Muscle layer of colon (tissue), 2 donors: ENCODE results near the gene FSTL4.

ENCODE experiments used
- H3K27ac ChIP-seq: one replicate; pipeline ENCODE4 v1.7.0; 2013; ENCODE audit warnings: low read depth, mild to moderate bottlenecking, low read length, moderate library complexity
- H3K27me3 ChIP-seq, 2 donors: one replicate each; pipeline ENCODE4 v1.7.0; 2013; ENCODE audit warnings: low read length in 2 of 2, mild to moderate bottlenecking in 2 of 2; ENCODE audit not compliant: insufficient read depth in 2 of 2, control insufficient read depth in 1 of 2
- H3K36me3 ChIP-seq: one replicate; pipeline ENCODE4 v1.7.0; 2013; ENCODE audit warnings: mild to moderate bottlenecking, low read length; ENCODE audit not compliant: insufficient read depth
- H3K4me1 ChIP-seq: one replicate; pipeline ENCODE4 v1.7.0; 2013; ENCODE audit warnings: mild to moderate bottlenecking, low read length; ENCODE audit not compliant: insufficient read depth
- H3K4me3 ChIP-seq, 2 donors: one replicate each; pipeline ENCODE4 v1.7.0; 2013; ENCODE audit warnings: low read length in 2 of 2, low read depth in 1 of 2, mild to moderate bottlenecking in 1 of 2, moderate library complexity in 1 of 2
- H3K9ac ChIP-seq: one replicate; pipeline ENCODE4 v1.7.0; 2013; ENCODE audit warnings: low read length
- H3K9me3 ChIP-seq: one replicate; pipeline ENCODE4 v1.7.0; 2013; ENCODE audit warnings: mild to moderate bottlenecking, low read length
- donor health status: abdominal sarcoma.
- donor health status: Adenocarcinoma of cecum.

Gene FSTL4

DNA sequence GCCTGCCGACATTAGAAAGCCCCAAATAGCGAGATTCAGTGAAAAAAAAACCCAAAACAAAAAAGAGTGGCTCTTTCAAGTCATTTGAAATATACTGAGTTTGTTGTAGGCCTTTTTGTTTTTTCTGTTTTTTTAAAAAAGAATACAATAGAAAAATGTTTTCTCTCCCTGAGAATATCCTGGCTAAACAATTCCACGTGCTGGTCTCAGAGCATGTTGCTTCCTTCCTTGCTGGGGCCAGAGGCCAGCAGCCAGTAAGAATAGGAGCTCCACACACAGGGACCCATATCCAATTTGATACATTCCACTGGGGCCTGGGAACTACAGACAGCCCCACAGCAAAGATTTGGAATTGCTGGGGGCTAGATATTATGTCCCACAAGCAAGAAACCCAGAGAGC lies 369.1 kb downstream of the FSTL4 start:
- Histone ChIP-seq H3K9ac (no peak overlapping the region), H3K4me3 (no peak overlapping the region), H3K27me3 (no peaks in the 10 kb centered on the region), H3K36me3 (no peaks in the 10 kb centered on the region), H3K4me1 (no peaks in the 10 kb centered on the region), H3K27ac (no peak overlapping the region), H3K9me3 (no peaks in the 10 kb centered on the region)

DNA sequence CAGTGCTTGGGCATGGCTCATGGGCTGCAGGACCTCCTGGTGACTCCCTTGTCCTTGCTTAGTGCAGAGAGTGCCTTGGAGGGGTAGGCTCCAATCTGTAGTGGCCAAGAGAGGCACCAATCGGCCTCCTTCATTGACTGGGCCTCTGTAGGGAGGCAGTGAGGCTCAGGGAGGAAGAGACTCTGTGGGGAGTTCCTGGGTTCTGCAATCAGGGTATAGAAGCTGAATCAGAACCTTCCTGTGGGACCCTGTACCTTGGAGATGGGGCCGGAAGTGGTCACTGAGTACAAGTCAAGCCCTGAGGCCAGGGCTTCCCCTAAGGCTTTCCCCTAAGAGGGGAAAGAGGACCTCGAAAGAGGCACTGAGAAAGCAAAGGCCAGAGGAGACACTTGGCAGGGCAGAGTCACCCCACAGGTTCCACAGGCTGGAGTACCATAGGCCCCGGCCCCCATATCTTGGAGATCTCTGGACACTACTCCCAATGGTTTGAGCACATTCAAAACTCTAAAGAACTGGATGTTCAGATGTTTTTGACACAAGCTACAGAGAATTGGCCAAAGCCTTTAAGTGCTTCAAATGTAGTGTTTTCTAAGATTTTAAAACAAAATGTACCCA lies 370.0 kb downstream of the FSTL4 start:
- Histone ChIP-seq H3K4me1 (no peaks in the 10 kb centered on the region), H3K27ac (no peak overlapping the region), H3K4me3 (no peak overlapping the region), H3K9me3 (no peaks in the 10 kb centered on the region), H3K27me3 (no peaks in the 10 kb centered on the region), H3K36me3 (no peaks in the 10 kb centered on the region), H3K9ac (no peak overlapping the region)

GRCh38 chr5:133241179-133242092 lies 370.9 kb downstream of the FSTL4 start:
- H3K9me3 ChIP-seq: no peaks in the 10 kb centered on the region
- no peak overlapping the region for H3K9ac ChIP-seq
- no peaks in the 10 kb centered on the region for H3K4me1 ChIP-seq

DNA sequence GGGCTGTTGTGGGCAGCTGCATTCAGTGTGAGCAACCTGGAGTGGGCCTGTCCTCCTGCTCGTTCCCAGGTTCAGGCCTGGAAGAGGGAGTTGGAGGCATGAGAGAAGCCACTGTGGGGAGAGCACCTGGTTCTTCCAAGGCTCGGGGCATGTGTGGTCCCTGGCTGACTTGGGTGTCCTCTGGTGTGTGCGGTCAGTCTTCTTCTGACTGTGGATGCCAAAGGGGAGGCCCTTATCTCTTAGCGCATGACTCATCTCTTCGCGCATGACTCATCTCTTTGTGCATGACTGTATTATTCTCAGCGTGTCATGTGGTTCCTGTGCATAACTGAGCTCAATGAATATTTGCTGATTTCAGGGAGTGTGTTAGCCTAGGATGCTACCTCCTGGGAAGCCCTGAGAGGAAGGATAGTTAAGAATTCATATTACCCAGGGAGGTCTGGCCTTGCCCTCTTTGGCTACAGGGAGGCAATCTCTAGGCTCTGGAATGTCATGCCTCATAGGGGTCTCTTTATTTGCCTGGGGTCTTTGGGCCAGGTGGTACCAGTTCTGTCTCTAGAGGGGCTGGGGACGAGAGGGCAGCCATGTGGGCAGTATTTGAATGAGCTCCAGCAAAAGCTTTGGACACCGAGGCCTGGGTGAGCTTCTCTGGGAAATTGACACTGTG lies 371.8 kb downstream of the FSTL4 start:
- H3K4me3 ChIP-seq: no peak overlapping the region
- H3K27me3 ChIP-seq: no peaks in the 10 kb centered on the region
- H3K9me3 ChIP-seq: no peaks in the 10 kb centered on the region
- no peaks in the 10 kb centered on the region for H3K4me1 ChIP-seq
- no peak overlapping the region for H3K27ac ChIP-seq
- no peaks in the 10 kb centered on the region for H3K36me3 ChIP-seq
- no peak overlapping the region for H3K9ac ChIP-seq

More at GRCh38 chr5:133241179-133242092, 370.9 kb downstream of the FSTL4 start:
- Histone ChIP-seq H3K36me3 (no peaks in the 10 kb centered on the region), H3K27ac (no peak overlapping the region), H3K27me3 (no peaks in the 10 kb centered on the region), H3K4me3 (no peak overlapping the region)

DNA sequence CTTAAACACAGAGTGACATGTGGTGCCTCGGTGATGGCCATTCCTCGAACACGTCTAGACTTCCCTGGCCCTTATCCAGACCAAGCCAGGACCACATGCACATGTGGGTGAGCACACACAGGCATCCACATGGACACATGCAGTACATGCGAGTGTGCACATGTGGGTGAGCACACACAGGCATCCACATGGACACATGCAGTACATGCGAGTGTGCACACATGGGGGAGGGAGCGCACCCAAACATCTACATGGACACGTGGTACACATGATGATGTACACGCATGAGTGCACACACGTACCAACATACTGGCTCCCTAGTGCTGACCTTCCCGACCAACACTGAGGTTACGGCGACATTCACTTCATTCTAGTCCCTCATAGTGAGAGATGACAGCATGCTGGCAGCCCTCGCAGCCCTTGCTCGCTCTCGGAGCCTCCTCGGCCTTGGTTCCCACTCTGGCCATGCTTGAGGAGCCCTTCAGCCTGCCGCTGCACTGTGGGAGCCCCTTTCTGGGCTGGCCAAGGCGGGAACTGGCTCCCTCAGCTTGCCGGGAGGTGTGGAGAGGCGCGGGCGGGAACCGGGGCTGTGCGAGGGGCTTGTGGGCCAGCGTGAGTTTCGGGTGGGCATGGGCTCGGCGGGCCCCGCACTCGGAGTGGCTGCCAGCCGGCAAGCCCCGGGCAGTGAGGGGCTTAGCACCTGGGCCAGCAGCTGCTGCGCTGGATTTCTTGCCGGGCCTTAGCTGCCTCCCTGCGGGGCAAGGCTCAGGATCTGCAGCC lies 373.7 kb downstream of the FSTL4 start:
- no peak overlapping the region for H3K27ac ChIP-seq
- no peaks in the 10 kb centered on the region for H3K36me3 ChIP-seq
- H3K9ac ChIP-seq: no peak overlapping the region
- no peak overlapping the region for H3K4me3 ChIP-seq
- H3K27me3 ChIP-seq: no peaks in the 10 kb centered on the region
- no peaks in the 10 kb centered on the region for H3K4me1 ChIP-seq
- no peaks in the 10 kb centered on the region for H3K9me3 ChIP-seq

DNA sequence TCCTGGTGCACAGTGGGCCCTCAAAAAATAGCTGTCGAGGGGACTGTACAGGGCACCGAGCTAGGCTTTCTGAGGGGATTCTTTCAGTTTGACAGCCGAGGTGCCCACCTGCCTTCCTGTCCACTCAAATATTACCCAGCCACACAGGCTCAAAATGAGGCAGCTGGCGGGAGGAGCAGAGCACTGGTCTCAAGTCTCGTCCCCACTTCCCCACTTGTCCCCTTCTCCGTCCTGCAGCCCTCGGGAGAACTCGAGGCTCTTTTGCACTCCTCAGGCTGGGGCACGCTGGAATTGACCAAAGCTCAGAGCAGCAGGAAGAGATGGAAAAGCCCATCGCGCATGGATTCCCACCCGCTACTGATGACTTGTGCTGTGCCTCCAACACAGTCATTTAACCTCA lies 375.4 kb downstream of the FSTL4 start:
- Histone ChIP-seq H3K27me3 (no peaks in the 10 kb centered on the region), H3K9ac (no peak overlapping the region), H3K27ac (no peak overlapping the region), H3K4me3 (no peak overlapping the region), H3K4me1 (no peaks in the 10 kb centered on the region), H3K9me3 (no peaks in the 10 kb centered on the region), H3K36me3 (no peaks in the 10 kb centered on the region)

GRCh38 chr5:133236541-133236951 lies 375.8 kb downstream of the FSTL4 start:
- Histone ChIP-seq H3K27ac (no peak overlapping the region), H3K4me3 (no peak overlapping the region), H3K27me3 (no peaks in the 10 kb centered on the region), H3K9ac (no peak overlapping the region), H3K4me1 (no peaks in the 10 kb centered on the region), H3K36me3 (no peaks in the 10 kb centered on the region), H3K9me3 (no peaks in the 10 kb centered on the region)

GRCh38 chr5:133235696-133236426 lies 376.5 kb downstream of the FSTL4 start:
- no peak overlapping the region for H3K9ac ChIP-seq
- no peak overlapping the region for H3K4me3 ChIP-seq
- no peaks in the 10 kb centered on the region for H3K27me3 ChIP-seq
- H3K36me3 ChIP-seq: no peaks in the 10 kb centered on the region
- H3K4me1 ChIP-seq: no peaks in the 10 kb centered on the region
- no peaks in the 10 kb centered on the region for H3K9me3 ChIP-seq
- H3K27ac ChIP-seq: no peak overlapping the region

GRCh38 chr5:133234911-133235310 lies 377.4 kb downstream of the FSTL4 start:
- Histone ChIP-seq H3K4me1 (no peaks in the 10 kb centered on the region), H3K36me3 (no peaks in the 10 kb centered on the region), H3K4me3 (no peak overlapping the region), H3K27me3 (no peaks in the 10 kb centered on the region), H3K9me3 (no peaks in the 10 kb centered on the region), H3K9ac (no peak overlapping the region), H3K27ac (no peak overlapping the region)

DNA sequence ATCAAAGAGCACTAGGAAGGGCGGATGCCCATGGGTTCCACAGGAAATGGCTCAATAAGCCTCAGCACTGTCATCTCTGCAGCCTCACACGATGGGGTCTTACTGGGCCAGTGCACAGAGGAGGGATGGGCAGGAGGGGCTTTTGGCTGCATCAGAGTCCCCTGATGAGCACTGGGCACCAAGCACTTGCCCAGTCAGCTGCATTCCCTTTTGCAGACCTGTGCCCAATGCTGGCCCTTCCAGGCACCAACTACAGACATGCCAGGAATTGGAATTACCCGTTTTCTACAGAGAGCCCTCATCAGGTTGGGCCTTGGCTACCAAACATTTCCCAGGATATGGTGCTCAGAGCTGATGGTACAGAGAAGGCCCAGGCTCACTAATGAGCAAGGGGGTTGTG lies 378.1 kb downstream of the FSTL4 start:
- no peak overlapping the region for H3K9ac ChIP-seq
- H3K36me3 ChIP-seq: no peaks in the 10 kb centered on the region
- no peak overlapping the region for H3K4me3 ChIP-seq
- H3K27ac ChIP-seq: no peak overlapping the region
- no peaks in the 10 kb centered on the region for H3K27me3 ChIP-seq
- no peaks in the 10 kb centered on the region for H3K9me3 ChIP-seq
- no peaks in the 10 kb centered on the region for H3K4me1 ChIP-seq
